ENCODE data around the gene SLC6A11. TPM values are rescaled to one million over a fixed set of nuclear protein-coding genes. Genes with fewer than 3 reads are reported as not detected.

Gene SLC6A11
- total and polyA plus RNA-seq, 2 donors (not counting 1 experiment from before 2014, with no cell fraction given): not detected

Other genes with a start within 250 kb of the SLC6A11 start
- not detected in 2 replicates for gene SLC6A1, start 176.5 kb downstream of the SLC6A11 start, total RNA-seq
- gene SLC6A1, start 176.5 kb downstream of the SLC6A11 start, polyA plus RNA-seq: not detected in 2 replicates

Measured in B cell (primary cell).